NT2/D1 (cell line): ENCODE measurements around the gene NISCH.

Source experiments
- SUZ12 ChIP-seq: IDR thresholded peaks from 2 replicates; pipeline ENCODE4 v1.6.1; 2011; ENCODE audit not compliant: insufficient read length, insufficient read depth; ENCODE audit errors: extremely low read depth
- YY1 ChIP-seq: IDR thresholded peaks from 2 replicates; pipeline ENCODE4 v1.6.1; 2011; ENCODE audit not compliant: insufficient read length, insufficient read depth
- ZNF274 ChIP-seq: IDR thresholded peaks from 2 replicates; pipeline ENCODE4 v1.6.1; 2011; ENCODE audit warnings: mild to moderate bottlenecking, low read depth, low read length

DNA sequence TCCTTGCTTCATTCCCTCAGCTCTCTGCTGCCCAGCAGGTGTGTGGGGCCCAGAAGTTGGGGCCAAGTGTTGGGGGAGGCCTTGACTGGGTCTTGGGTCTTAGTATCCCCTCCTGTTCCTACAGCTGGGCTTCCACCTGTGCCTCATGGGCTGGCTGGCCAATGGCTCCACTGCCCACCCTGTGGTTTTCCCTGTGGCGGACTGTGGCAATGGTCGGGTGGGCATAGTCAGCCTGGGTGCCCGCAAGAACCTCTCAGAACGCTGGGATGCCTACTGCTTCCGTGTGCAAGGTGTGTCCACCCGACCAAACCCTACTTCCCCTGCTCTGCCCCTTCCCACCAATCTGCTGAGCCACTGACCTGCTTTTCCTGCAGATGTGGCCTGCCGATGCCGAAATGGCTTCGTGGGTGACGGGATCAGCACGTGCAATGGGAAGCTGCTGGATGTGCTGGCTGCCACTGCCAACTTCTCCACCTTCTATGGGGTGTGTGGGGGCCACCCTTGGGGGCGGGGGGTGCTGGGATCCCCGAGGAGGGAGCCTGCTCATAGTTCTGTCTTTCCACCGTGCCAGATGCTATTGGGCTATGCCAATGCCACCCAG, 67.3 kb downstream of the NISCH start:
- TF ChIP-seq YY1: no peak
- TF ChIP-seq ZNF274: no peak
- TF ChIP-seq SUZ12: no peak
